Karpas-422 (cell line): ENCODE results near the gene IL3. TPM values are rescaled to one million over a fixed set of nuclear protein-coding genes. Genes with fewer than 3 reads are reported as not detected.

Experiments
- DNase-seq: peaks from one replicate; pipeline ENCODE4 v3.0.0-alpha.2; 2015
- H2AFZ ChIP-seq: fragments of 200-600 bp; sonication (generic); 2 replicates; pipeline ENCODE4 v1.6.1; 2014; ENCODE audit warnings: antibody characterized with exemption, low read length, mixed read lengths
- H3K27ac ChIP-seq: fragments of 200-600 bp; sonication (generic); 2 replicates; pipeline ENCODE4 v1.5.1; 2014; ENCODE audit warnings: mild to moderate bottlenecking, low read length, moderate library complexity
- H3K27me3 ChIP-seq: fragments of 200-600 bp; sonication (generic); 2 replicates; pipeline ENCODE4 v1.6.1; 2014; ENCODE audit warnings: low read length, mixed read lengths
- H3K36me3 ChIP-seq: fragments of 200-600 bp; sonication (generic); 2 replicates; pipeline ENCODE4 v1.6.1; 2014; ENCODE audit warnings: low read length, mixed read lengths; ENCODE audit not compliant: insufficient read depth
- H3K4me1 ChIP-seq: fragments of 200-600 bp; sonication (generic); 2 replicates; pipeline ENCODE4 v1.6.1; 2014; ENCODE audit warnings: mild to moderate bottlenecking, low read length, mixed read lengths
- H3K4me2 ChIP-seq: fragments of 200-600 bp; sonication (generic); 2 replicates; pipeline ENCODE4 v1.6.1; 2014; ENCODE audit warnings: low read length, low read depth, mild to moderate bottlenecking; ENCODE audit not compliant: poor library complexity, severe bottlenecking
- H3K4me3 ChIP-seq: fragments of 200-600 bp; sonication (generic); 2 replicates; pipeline ENCODE4 v1.5.1; 2014; ENCODE audit warnings: mild to moderate bottlenecking, antibody characterized with exemption, low read length, mixed read lengths
- H3K79me2 ChIP-seq: fragments of 200-600 bp; sonication (generic); 2 replicates; pipeline ENCODE4 v1.6.1; 2014; ENCODE audit warnings: mild to moderate bottlenecking, low read length, mixed read lengths
- H3K9ac ChIP-seq: fragments of 200-600 bp; sonication (generic); 2 replicates; pipeline ENCODE4 v1.6.0; 2014; ENCODE audit warnings: low read length
- H3K9me2 ChIP-seq: fragments of 200-600 bp; sonication (generic), shearing (Covaris generic); replicated peaks from 2 replicates; pipeline ENCODE4 v1.6.0; 2014; ENCODE audit warnings: mild to moderate bottlenecking, low read length, moderate library complexity; ENCODE audit not compliant: insufficient read depth
- H3K9me3 ChIP-seq: fragments of 300-700, 200-600 bp; sonication (generic); 2 replicates; pipeline ENCODE4 v1.6.1; 2014; ENCODE audit warnings: low read length, mixed read lengths
- H4K20me1 ChIP-seq: fragments of 200-600 bp; sonication (generic); 2 replicates; pipeline ENCODE4 v1.6.1; 2014; ENCODE audit warnings: mild to moderate bottlenecking, antibody characterized with exemption, low read length, low read depth; ENCODE audit not compliant: insufficient read depth
- total RNA-seq: library from RNA; depleted of rRNA; stranded (reverse); fragments of >200 nt; shearing (Covaris generic); gene quantifications from 2 replicates; pipeline ENCODE4 v1.2.3, GENCODE V29; 2014; ENCODE audit warnings: low replicate concordance

Gene IL3
- total RNA-seq, 1 experiment from 2014 or later, result not detected

- Histone ChIP-seq H4K20me1 (no peaks in the 10 kb centered on the region), H3K9ac (no peak overlapping the region), H3K27me3 (no peaks in the 10 kb centered on the region), H3K9me3 (no peaks in the 10 kb centered on the region), H3K4me2 (no peak overlapping the region), H3K4me3 (no peak overlapping the region), H3K36me3 (no peaks in the 10 kb centered on the region), H3K4me1 (peaks cover 11% of the 10 kb centered on the region), H3K79me2 (no peaks in the 10 kb centered on the region), H3K27ac (no peak overlapping the region), H3K9me2 (no peaks in the 10 kb centered on the region), H2AFZ (no peak overlapping the region)
- DNase-seq, result no peak
Observed at GRCh38 chr5:132023258-132024116, 37.0 kb upstream of the IL3 start.

DNA sequence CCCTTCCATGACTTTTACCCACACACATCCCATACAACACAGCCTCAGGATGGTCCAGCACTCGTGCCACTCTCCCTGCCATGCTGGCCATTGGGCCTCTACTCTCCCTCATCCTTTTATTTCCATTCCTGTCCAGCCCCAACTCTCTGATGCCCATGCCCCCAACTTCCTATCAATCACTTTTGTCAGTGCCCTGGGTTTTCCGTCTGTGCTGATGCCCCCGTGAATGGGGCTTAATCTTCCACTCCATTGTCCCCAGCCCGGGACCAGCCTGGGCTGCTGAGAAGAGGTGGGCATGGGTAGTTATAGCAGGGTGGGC, 36.4 kb upstream of the IL3 start:
- no peaks in the 10 kb centered on the region for H3K9me2 ChIP-seq

DNA sequence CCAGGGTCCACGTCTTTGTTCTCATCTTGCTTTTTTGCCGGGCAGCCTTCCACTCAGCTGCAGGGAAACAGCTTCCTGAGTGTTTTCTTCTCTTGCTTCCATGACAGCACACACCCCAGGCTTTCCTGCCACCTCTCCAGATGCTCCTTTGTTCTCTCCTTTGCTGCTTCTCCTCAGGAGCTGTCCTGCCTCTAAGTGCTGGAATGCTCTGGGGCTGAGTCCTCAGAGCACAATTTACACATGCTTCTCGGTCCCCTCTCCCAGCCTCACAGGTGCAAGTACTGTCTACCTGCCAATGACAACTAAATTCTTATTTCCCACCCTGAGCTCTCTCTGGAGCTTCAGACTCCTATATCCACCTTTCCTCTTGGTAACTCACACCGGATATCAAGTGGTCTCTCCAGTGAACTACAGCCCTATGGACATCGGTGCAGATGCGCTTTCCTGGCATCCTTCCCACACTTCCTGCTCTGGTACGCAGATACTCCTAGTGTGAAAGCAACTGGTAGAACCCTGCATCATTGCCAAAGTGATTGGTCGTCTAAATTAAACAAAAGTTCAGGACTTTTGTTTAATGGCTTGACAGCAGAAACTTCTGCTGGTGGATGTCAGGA, 35.6 kb upstream of the IL3 start:
- Histone ChIP-seq H3K4me3 (no peak overlapping the region), H3K9ac (no peak overlapping the region), H2AFZ (no peak overlapping the region), H3K4me1 (peaks cover 11% of the 10 kb centered on the region), H3K4me2 (no peak overlapping the region), H3K27me3 (no peaks in the 10 kb centered on the region), H3K36me3 (no peaks in the 10 kb centered on the region), H4K20me1 (no peaks in the 10 kb centered on the region), H3K9me3 (no peaks in the 10 kb centered on the region), H3K27ac (no peak overlapping the region), H3K79me2 (no peaks in the 10 kb centered on the region), H3K9me2 (no peaks in the 10 kb centered on the region)
- DNase-seq, result no peak

More for the DNA sequence above, 36.4 kb upstream of the IL3 start:
- Histone ChIP-seq H3K4me1 (peaks cover 11% of the 10 kb centered on the region), H3K9me3 (no peaks in the 10 kb centered on the region), H3K27ac (no peak overlapping the region), H2AFZ (no peak overlapping the region), H3K79me2 (no peaks in the 10 kb centered on the region), H3K4me2 (no peak overlapping the region), H3K4me3 (no peak overlapping the region), H3K27me3 (no peaks in the 10 kb centered on the region), H3K36me3 (no peaks in the 10 kb centered on the region), H4K20me1 (no peaks in the 10 kb centered on the region), H3K9ac (no peak overlapping the region)
- DNase-seq, result no peak

DNA sequence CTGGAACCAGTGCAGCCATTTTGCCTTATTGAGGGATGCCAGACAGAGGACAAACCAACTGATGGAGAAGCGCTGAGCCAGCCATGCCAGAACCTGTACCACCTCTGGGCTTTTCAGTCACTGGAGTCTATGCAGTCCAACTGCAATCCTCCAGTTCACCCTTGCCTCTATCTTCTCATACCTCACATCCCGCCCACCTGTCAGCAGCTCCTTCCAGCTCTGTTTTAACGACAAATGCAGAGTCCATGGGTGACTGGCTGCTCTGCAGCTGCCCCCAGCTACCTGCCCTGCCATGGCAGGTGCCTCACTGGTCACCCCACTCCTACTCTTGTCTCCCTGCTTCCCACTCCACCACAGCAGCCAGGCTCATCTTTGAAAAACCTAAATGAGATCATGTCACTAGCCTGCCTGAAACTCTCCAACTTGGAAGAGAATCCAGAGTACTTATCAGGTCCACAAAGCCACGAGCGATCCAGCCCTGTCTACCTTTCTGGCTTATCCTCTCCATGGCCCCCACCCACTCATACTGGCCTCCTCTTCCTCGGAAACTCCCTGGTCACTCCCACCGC, 35.0 kb upstream of the IL3 start:
- DNase-seq, result no peak
- Histone ChIP-seq H3K79me2 (no peaks in the 10 kb centered on the region), H3K27ac (no peak overlapping the region), H3K4me2 (no peak overlapping the region), H3K9me3 (no peaks in the 10 kb centered on the region), H3K27me3 (no peaks in the 10 kb centered on the region), H3K9ac (no peak overlapping the region), H3K9me2 (no peaks in the 10 kb centered on the region), H3K4me1 (peaks cover 8% of the 10 kb centered on the region), H3K36me3 (no peaks in the 10 kb centered on the region), H4K20me1 (no peaks in the 10 kb centered on the region), H2AFZ (no peak overlapping the region), H3K4me3 (no peak overlapping the region)

DNA sequence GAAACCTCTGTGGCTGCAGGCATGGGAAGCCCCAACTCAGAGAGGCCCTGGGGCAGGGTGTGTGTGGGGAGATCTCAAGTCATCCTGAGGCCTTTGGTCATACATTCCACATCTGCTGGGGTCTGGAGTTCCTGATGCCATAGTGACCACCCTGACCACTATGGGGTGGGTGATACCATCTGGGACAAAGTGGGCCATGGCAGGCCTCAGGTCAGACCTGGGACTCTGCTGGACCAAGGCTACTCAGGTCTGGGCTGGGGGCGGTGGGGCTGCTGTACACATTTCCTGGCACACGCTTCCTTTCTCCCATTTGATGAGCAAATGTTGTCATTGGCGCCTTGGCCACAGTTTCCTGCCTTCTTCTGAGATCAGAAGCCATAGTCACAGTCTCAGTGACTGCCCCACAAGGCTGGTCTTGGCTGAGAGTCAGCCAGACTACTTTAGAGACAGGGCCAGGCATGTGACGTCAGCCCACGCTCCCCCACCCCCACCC, 33.9 kb upstream of the IL3 start:
- no peaks in the 10 kb centered on the region for H3K79me2 ChIP-seq
- H4K20me1 ChIP-seq, result no peaks in the 10 kb centered on the region
- H3K9me3 ChIP-seq, result no peaks in the 10 kb centered on the region
- H3K4me2 ChIP-seq, result no peak overlapping the region
- no peaks in the 10 kb centered on the region for H3K27me3 ChIP-seq
- no peak overlapping the region for H2AFZ ChIP-seq
- H3K9ac ChIP-seq, result no peak overlapping the region
- H3K4me3 ChIP-seq, result no peak overlapping the region
- no peak for DNase-seq
- no peak overlapping the region for H3K27ac ChIP-seq
- no peaks in the 10 kb centered on the region for H3K4me1 ChIP-seq
- H3K9me2 ChIP-seq, result no peaks in the 10 kb centered on the region
- H3K36me3 ChIP-seq, result no peaks in the 10 kb centered on the region

GRCh38 chr5:132027027-132027426, 33.4 kb upstream of the IL3 start:
- DNase-seq, result no peak
- Histone ChIP-seq H3K36me3 (no peaks in the 10 kb centered on the region), H3K27ac (no peak overlapping the region)

DNA sequence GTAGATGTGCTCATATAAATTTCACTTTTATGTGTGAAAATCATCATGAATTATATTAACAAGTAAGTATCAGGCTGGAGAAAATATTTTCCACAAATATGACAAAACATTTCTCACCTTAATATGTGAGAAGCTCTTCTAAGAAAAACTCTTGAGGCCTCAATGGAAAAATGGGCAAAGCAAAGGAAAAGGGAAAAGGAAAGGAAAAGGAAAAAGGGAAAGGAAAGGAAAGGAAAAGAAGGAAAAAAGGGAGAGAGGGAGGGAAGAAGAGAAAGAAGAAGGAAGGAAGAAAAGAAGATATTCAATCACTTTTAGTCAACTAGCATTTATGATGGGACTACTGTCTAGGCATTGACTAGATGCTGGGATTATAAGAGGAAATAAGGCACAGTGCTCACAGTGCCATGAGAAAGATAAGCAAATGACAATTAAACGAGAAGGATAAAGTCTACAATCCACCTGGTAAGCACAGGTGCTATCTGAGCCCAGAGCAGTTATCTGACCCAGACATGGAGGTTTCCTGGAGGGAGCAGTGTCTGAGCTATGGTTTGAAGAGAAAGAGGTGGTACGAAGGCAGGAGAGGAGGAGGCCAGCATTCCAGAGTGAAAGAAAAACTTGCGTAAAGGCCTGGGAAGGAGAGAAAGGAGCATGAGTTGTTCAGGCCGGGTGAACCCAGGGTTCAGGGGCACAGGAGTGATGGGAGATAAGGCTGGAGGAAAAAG, 30.7 kb upstream of the IL3 start:
- Histone ChIP-seq H3K27me3 (no peaks in the 10 kb centered on the region), H3K4me3 (no peak overlapping the region), H3K9me2 (no peaks in the 10 kb centered on the region), H3K36me3 (no peaks in the 10 kb centered on the region), H4K20me1 (no peaks in the 10 kb centered on the region), H2AFZ (no peak overlapping the region), H3K9me3 (no peaks in the 10 kb centered on the region), H3K9ac (no peak overlapping the region), H3K27ac (no peak overlapping the region), H3K79me2 (no peaks in the 10 kb centered on the region), H3K4me1 (no peaks in the 10 kb centered on the region), H3K4me2 (no peak overlapping the region)
- no peak for DNase-seq

More at GRCh38 chr5:132027027-132027426, 33.4 kb upstream of the IL3 start:
- no peak overlapping the region for H3K4me2 ChIP-seq
- no peak overlapping the region for H3K4me3 ChIP-seq
- H4K20me1 ChIP-seq, result no peaks in the 10 kb centered on the region
- no peaks in the 10 kb centered on the region for H3K4me1 ChIP-seq
- H2AFZ ChIP-seq, result no peak overlapping the region
- no peaks in the 10 kb centered on the region for H3K27me3 ChIP-seq
- H3K9ac ChIP-seq, result no peak overlapping the region
- no peaks in the 10 kb centered on the region for H3K9me3 ChIP-seq
- no peaks in the 10 kb centered on the region for H3K79me2 ChIP-seq
- H3K9me2 ChIP-seq, result no peaks in the 10 kb centered on the region

GRCh38 chr5:132030610-132031009, 29.8 kb upstream of the IL3 start:
- H3K4me2 ChIP-seq, result no peak overlapping the region
- H3K9ac ChIP-seq, result no peak overlapping the region
- no peaks in the 10 kb centered on the region for H3K9me3 ChIP-seq
- H3K79me2 ChIP-seq, result no peaks in the 10 kb centered on the region
- H3K27ac ChIP-seq, result no peak overlapping the region
- no peaks in the 10 kb centered on the region for H3K9me2 ChIP-seq
- no peak for DNase-seq
- H3K4me1 ChIP-seq, result no peaks in the 10 kb centered on the region
- no peaks in the 10 kb centered on the region for H3K36me3 ChIP-seq
- H3K27me3 ChIP-seq, result no peaks in the 10 kb centered on the region
- no peak overlapping the region for H3K4me3 ChIP-seq
- H2AFZ ChIP-seq, result no peak overlapping the region
- H4K20me1 ChIP-seq, result no peaks in the 10 kb centered on the region
